Measurements from ENCODE around the gene IFT172.

- TF ChIP-seq CTCF (IDR thresholded peaks at IDR 0.05) (no peak), POLR2A (IDR thresholded peaks at IDR 0.05) (no peak)
These were observed 67.8 kb downstream of the IFT172 start for GRCh38 chr2:27421660-27422250.

All from body of pancreas (tissue), 4 donors.